Left ventricle myocardium inferior (tissue), 1 donor: ENCODE measurements around the gene ADNP2. TPM values are rescaled to one million over a fixed set of nuclear protein-coding genes. Genes with fewer than 3 reads are reported as not detected.

Source experiments
- DNase-seq: peaks from one replicate; pipeline ENCODE4 v3.0.0-alpha.2; 2020
- H3K27ac ChIP-seq: fragments of 200-600 bp; replicated peaks from 2 replicates; pipeline ENCODE4 v1.8.0; 2021
- H3K27me3 ChIP-seq: fragments of 200-600 bp; 2 replicates; pipeline ENCODE4 v1.8.0; 2021; ENCODE audit warnings: low read depth
- H3K36me3 ChIP-seq: fragments of 200-600 bp; 2 replicates; pipeline ENCODE4 v1.8.0; 2021
- H3K4me1 ChIP-seq: fragments of 200-600 bp; 2 replicates; pipeline ENCODE4 v1.8.0; 2021
- H3K4me3 ChIP-seq: fragments of 200-600 bp; 2 replicates; pipeline ENCODE4 v1.8.0; 2021; ENCODE audit warnings: mild to moderate bottlenecking, moderate library complexity
- H3K9me3 ChIP-seq: fragments of 200-600 bp; replicated peaks from 2 replicates; pipeline ENCODE4 v1.8.0; 2021
- intact Hi-C: fragments of 100-400 bp; cut with micrococcal nuclease; formaldehyde crosslinking; loops from one replicate; pipeline ENCODE4 v1.11.0; 2022
- total RNA-seq: library from RNA; stranded (reverse); fragmentation: NEBNext Ultra II Directional; extraction: Animal tissue kit (Norgen Biotek cat#: 25700); gene quantifications from one replicate; pipeline ENCODE4 v1.2.1, GENCODE V29; 2021
- TF ChIP-seq, protein P1 (sequence below): fragments of 200-600 bp; IDR thresholded peaks from 2 replicates; pipeline ENCODE4 v1.8.0; 2021; ENCODE audit warnings: antibody characterized with exemption, mild to moderate bottlenecking, borderline replicate concordance
- donor health status: DM: no; HTN: yes; CAD: no; lungs with severe emphysema.

The ADNP2 gene
- total RNA-seq, 1 donor from 2014 or later, result 7.5 TPM

- H3K36me3 ChIP-seq, result no peaks in the 10 kb centered on the region
- H3K9me3 ChIP-seq, result no peaks in the 10 kb centered on the region
- H3K4me3 ChIP-seq, result no peak overlapping the region
- no peak for DNase-seq
- no peaks in the 10 kb centered on the region for H3K4me1 ChIP-seq
- TF ChIP-seq, protein P1, sequence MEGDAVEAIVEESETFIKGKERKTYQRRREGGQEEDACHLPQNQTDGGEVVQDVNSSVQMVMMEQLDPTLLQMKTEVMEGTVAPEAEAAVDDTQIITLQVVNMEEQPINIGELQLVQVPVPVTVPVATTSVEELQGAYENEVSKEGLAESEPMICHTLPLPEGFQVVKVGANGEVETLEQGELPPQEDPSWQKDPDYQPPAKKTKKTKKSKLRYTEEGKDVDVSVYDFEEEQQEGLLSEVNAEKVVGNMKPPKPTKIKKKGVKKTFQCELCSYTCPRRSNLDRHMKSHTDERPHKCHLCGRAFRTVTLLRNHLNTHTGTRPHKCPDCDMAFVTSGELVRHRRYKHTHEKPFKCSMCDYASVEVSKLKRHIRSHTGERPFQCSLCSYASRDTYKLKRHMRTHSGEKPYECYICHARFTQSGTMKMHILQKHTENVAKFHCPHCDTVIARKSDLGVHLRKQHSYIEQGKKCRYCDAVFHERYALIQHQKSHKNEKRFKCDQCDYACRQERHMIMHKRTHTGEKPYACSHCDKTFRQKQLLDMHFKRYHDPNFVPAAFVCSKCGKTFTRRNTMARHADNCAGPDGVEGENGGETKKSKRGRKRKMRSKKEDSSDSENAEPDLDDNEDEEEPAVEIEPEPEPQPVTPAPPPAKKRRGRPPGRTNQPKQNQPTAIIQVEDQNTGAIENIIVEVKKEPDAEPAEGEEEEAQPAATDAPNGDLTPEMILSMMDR, result no peak
- H3K27me3 ChIP-seq, result peaks cover 6% of the 10 kb centered on the region
- intact Hi-C loops, result no loop called here
- H3K27ac ChIP-seq, result no peak overlapping the region
Measured at GRCh38 chr18:80188643-80189530, 79.8 kb downstream of the ADNP2 start.

- intact Hi-C loops, result no loop called here
- TF ChIP-seq, protein P1, result no peak
- H3K36me3 ChIP-seq, result no peaks in the 10 kb centered on the region
- H3K9me3 ChIP-seq, result no peaks in the 10 kb centered on the region
- no peak overlapping the region for H3K4me3 ChIP-seq
- H3K27me3 ChIP-seq, result peaks cover 8% of the 10 kb centered on the region
- H3K27ac ChIP-seq, result no peak overlapping the region
- H3K4me1 ChIP-seq, result no peaks in the 10 kb centered on the region
- no peak for DNase-seq
Measured at GRCh38 chr18:80189531-80189865, 80.4 kb downstream of the ADNP2 start.

Other genes starting within 250 kb of the ADNP2 start
- 27.4 TPM for gene SLC66A2, start 157.6 kb upstream of the ADNP2 start, total RNA-seq
- 12.2 TPM for gene HSBP1L1, start 144.6 kb upstream of the ADNP2 start, total RNA-seq
- gene TXNL4A, start 120.7 kb upstream of the ADNP2 start, total RNA-seq, result 92.0 TPM
- 22.8 TPM for gene RBFA, start 74.8 kb upstream of the ADNP2 start, total RNA-seq
- gene PARD6G, start 138.3 kb downstream of the ADNP2 start, total RNA-seq, result 2.0 TPM